GM12878 (cell line): Measurements from ENCODE around the gene SCNN1B. TPM values are rescaled to one million over a fixed set of nuclear protein-coding genes. Genes with fewer than 3 reads are reported as not detected.

Experiments
- ATAC-seq: fragments of 200-7000 bp; cut with Tn5 transposase; 3 replicates; pipeline ENCODE4 v1.9.1; 2020; ENCODE audit warnings: mild to moderate bottlenecking, moderate library complexity
- BruUV-seq: library from RNA; stranded (reverse); fragments of 400-500 nt; replicated peaks from 2 replicates; lab custom pipeline; 2021; lab: Mats Ljungman, UMichigan
- CTCF ChIA-PET: fragments of 300-600 bp; sonication (Branson Sonifier 250); formaldehyde crosslinking; extraction: SDS; loops from one replicate; lab custom pipeline; 2021; ENCODE audit warnings: inconsistent platforms; lab: Yijun Ruan, JAX
- POLR2A ChIA-PET: fragments of 350-600 bp; formaldehyde crosslinking; extraction: SDS; loops from one replicate; lab custom pipeline; 2021; ENCODE audit warnings: inconsistent platforms; lab: Charles Lee
- RAD21 ChIA-PET: fragments of 300-600 bp; sonication (Branson Sonifier 250); formaldehyde crosslinking; loops from one replicate; lab custom pipeline; 2023; ENCODE audit warnings: antibody characterized with exemption; ENCODE audit not compliant: unreplicated experiment; lab: Charles Lee
- SMC1A ChIA-PET: fragments of 300-600 bp; sonication (Branson Sonifier 250); formaldehyde crosslinking; loops from one replicate; lab custom pipeline; 2023; ENCODE audit not compliant: unreplicated experiment, uncharacterized antibody; lab: Charles Lee
- DNase-seq: peaks from one replicate; pipeline ENCODE4 v3.0.0-alpha.2; 2011; ENCODE audit warnings: low read depth, low spot score
- FAIRE-seq: peaks from 3 replicates; lab custom pipeline; 2011; peaks lifted over from hg19 to GRCh38; lab: Jason Lieb, UNC
- H2AFZ ChIP-seq: 2 replicates; pipeline ENCODE4 v1.6.0; 2011; ENCODE audit warnings: low read depth, low read length, control low read depth; ENCODE audit not compliant: control insufficient read depth
- H3K27ac ChIP-seq: 2 replicates; pipeline ENCODE4 v1.5.1; 2011; ENCODE audit warnings: control low read depth; ENCODE audit not compliant: control insufficient read depth, insufficient read depth
- H3K27me3 ChIP-seq, 2 experiments: replicated peaks in 1 of 2; 2 replicates each; pipeline versions ENCODE4 v1.6.0 to v1.6.1; 2011; ENCODE audit warnings: low read length in 1 of 2; ENCODE audit not compliant: control insufficient read depth in 2 of 2, insufficient read depth in 2 of 2
- H3K36me3 ChIP-seq, 2 experiments: 2 replicates each; pipeline ENCODE4 v1.5.1; 2011; ENCODE audit warnings: low read length in 1 of 2; ENCODE audit not compliant: control insufficient read depth in 2 of 2, insufficient read depth in 2 of 2
- H3K4me1 ChIP-seq: 2 replicates; pipeline ENCODE4 v1.6.1; 2011; ENCODE audit warnings: mild to moderate bottlenecking, low read length, moderate library complexity, mixed read lengths; ENCODE audit not compliant: control insufficient read depth, insufficient read depth
- H3K4me2 ChIP-seq: 2 replicates; pipeline ENCODE4 v1.6.0; 2011; ENCODE audit warnings: control low read depth; ENCODE audit not compliant: control insufficient read depth, insufficient read depth
- H3K4me3 ChIP-seq: fragments of 200-600 bp; sonication (generic); 2 replicates; pipeline ENCODE4 v1.5.1; 2016
- H3K79me2 ChIP-seq: 2 replicates; pipeline ENCODE4 v1.6.0; 2011; ENCODE audit warnings: low read length; ENCODE audit not compliant: control insufficient read depth, insufficient read depth
- H3K9ac ChIP-seq: 2 replicates; pipeline ENCODE4 v1.8.0; 2011; ENCODE audit warnings: low read length, control low read depth, mixed read lengths; ENCODE audit not compliant: control insufficient read depth, insufficient read depth
- H3K9me3 ChIP-seq: replicated peaks from 3 replicates; pipeline ENCODE4 v1.5.1; 2011; ENCODE audit warnings: mild to moderate bottlenecking, low read length; ENCODE audit not compliant: control insufficient read depth, insufficient read depth
- H4K20me1 ChIP-seq: 2 replicates; pipeline ENCODE4 v1.6.0; 2011; ENCODE audit not compliant: control insufficient read depth, insufficient read depth
- CTCF ChIP-seq, 3 experiments: IDR thresholded peaks in 2 of 3; conservative IDR thresholded peaks in 1 of 3; 2 replicates each; pipeline ENCODE4 v1.5.1; 2011; ENCODE audit warnings: low read depth in 3 of 3, low read length in 3 of 3, mild to moderate bottlenecking in 3 of 3, control low read depth in 2 of 3, moderate library complexity in 2 of 3, inconsistent platforms in 1 of 3, mixed read lengths in 1 of 3; ENCODE audit not compliant: control insufficient read depth in 2 of 3, insufficient read depth in 1 of 3; ENCODE audit errors: extremely low read depth in 1 of 3
- RAD21 ChIP-seq: IDR thresholded peaks from 2 replicates; pipeline ENCODE4 v1.6.1; 2011; ENCODE audit warnings: mild to moderate bottlenecking, low read depth, low read length, moderate library complexity; ENCODE audit not compliant: insufficient read depth
- RFX5 ChIP-seq: IDR thresholded peaks from 2 replicates; pipeline ENCODE4 v1.6.1; 2011; ENCODE audit warnings: low read depth, low read length, improper control_type of control experiment
- SMC3 ChIP-seq: IDR thresholded peaks from 2 replicates; pipeline ENCODE4 v1.6.1; 2011; ENCODE audit warnings: low read length, improper control_type of control experiment, borderline replicate concordance
- YY1 ChIP-seq: IDR thresholded peaks from 2 replicates; pipeline ENCODE4 v1.6.1; 2011; ENCODE audit warnings: low read depth, mild to moderate bottlenecking, low read length
- WGBS: methylation state at CpG from one replicate; pipeline ENCODE4 v1.1.6; 2016; ENCODE audit warnings: low lambda C conversion rate; ENCODE audit not compliant: insufficient replicate concordance, insufficient coverage; ENCODE audit errors: missing lambda C conversion rate; 5-methylcytosine and 5-hydroxymethylcytosine counted together
- in situ Hi-C: fragments of 300-500 bp; cut with MboI; formaldehyde crosslinking; loops from 9 replicates; pipeline ENCODE4 v1.14.3; 2018; ENCODE audit warnings: mixed read lengths
- intact Hi-C: fragments of 100-400 bp; cut with micrococcal nuclease; formaldehyde crosslinking; loops from one replicate; pipeline ENCODE4 v1.14.2; 2022; ENCODE audit not compliant: unreplicated experiment
- polyA plus RNA-seq, 11 experiments: library from polyadenylated mRNA; depleted of rRNA in 4 of 11; unstranded in 6 of 11; stranded (reverse) in 5 of 11; fragments of >200 nt; fragmentation: Nextera tagmentation in 4 of 11; fragmentation: Illumina TruSeq in 1 of 11; extraction: Ambion mirVana in 4 of 11; extraction: Trizol in 1 of 11; gene quantifications; 1 replicate in 1 of 11; 2 replicates in 10 of 11; pipeline versions ENCODE4 v1.2.1 to v1.2.3, GENCODE V29; 2011 to 2016; ENCODE audit warnings: inconsistent platforms in 2 of 11, missing spikeins in 2 of 11, low read depth in 1 of 11
- total RNA-seq, 4 experiments: library from RNA; depleted of rRNA in 3 of 4; stranded (reverse); fragments of >200 nt in 3 of 4; fragmentation: Illumina TruSeq in 1 of 4; extraction: Trizol in 1 of 4; gene quantifications; 2 replicates each; pipeline versions ENCODE4 v1.2.1 to v1.2.3, GENCODE V29; 2013 to 2021

The SCNN1B gene
- total and polyA plus RNA-seq, 10 of the 15 experiments (the other 5 are each of a cell fraction or from before 2014, with no cell fraction given) = 0.28 to 1.5 (median 0.64) TPM

GRCh38 chr16:23296994-23297393 lies 5.1 kb upstream of the SCNN1B start:
- no peak overlapping the region for H3K4me3 ChIP-seq
- WGBS = 71% methylated on average over 3 of the region's 3 CpGs
- H3K27ac ChIP-seq = no peak overlapping the region
- no peaks in the 10 kb centered on the region for H4K20me1 ChIP-seq
- no peaks in the 10 kb centered on the region for H3K9me3 ChIP-seq
- TF ChIP-seq RAD21 (peak; percentile 63), CTCF (IDR thresholded peaks at IDR 0.05 in 2 of 3, conservative IDR thresholded peaks at IDR 0.05 in 1 of 3; ENCODE audit: control insufficient read depth in 2 of 3, extremely low read depth in 1 of 3, insufficient read depth in 1 of 3, low read depth in 3 of 3, low read length in 3 of 3) (peak; percentile 32 to 48 (median 37); a peak in 4 of 6 replicates), RFX5 (no peak), YY1 (0 out of 2 replicates have a peak, but pooled peaks have one; percentile 57), SMC3 (peak; percentile 40; the same call in 1 of the 2 replicates)
- ChIA-PET CTCF (interaction anchor here (0.6 to 7.2 kb wide), 13 partner anchors 9 to 137 kb away, joined by 3 to 83 read pairs (median 3); no protein-coding TSS in a partner anchor), RAD21 (interaction anchor here (0.9 to 1.9 kb wide), 3 partner anchors 38 to 139 kb away, joined by 3 to 8 read pairs (median 5); no protein-coding TSS in a partner anchor), POLR2A (interaction anchor here (0.6 to 1.4 kb wide), 2 partner anchors 9 to 39 kb away, joined by 3 to 4 read pairs; no protein-coding TSS in a partner anchor), SMC1A (interaction anchor here (0.6 to 6.3 kb wide), 12 partner anchors 9 to 137 kb away, joined by 3 to 59 read pairs (median 4); no protein-coding TSS in a partner anchor)
- peak; percentile 77 for ATAC-seq
- intact Hi-C loops = loop anchor here (2.0 kb wide), 1 partner anchor 138 kb away; no protein-coding TSS in a partner anchor
- FAIRE-seq = peak; percentile 27
- H3K36me3 ChIP-seq = no peaks in the 10 kb centered on the region
- peak overlapping the region; percentile 11 for H2AFZ ChIP-seq
- no peaks in the 10 kb centered on the region for H3K79me2 ChIP-seq
- no peak overlapping the region for H3K9ac ChIP-seq
- H3K27me3 ChIP-seq = peaks cover 0 to 3% of the 10 kb centered on the region in 2 experiments; a peak in 2 of 4 replicates
- no peak for DNase-seq
- H3K4me1 ChIP-seq = peaks cover 7% of the 10 kb centered on the region; the same call in 1 of the 2 replicates
- no TSS peak for BruUV-seq
- in situ Hi-C loops = no loop called here
- no peak overlapping the region for H3K4me2 ChIP-seq
